ENCODE results near the gene MAP2K6. TPM values are rescaled to one million over a fixed set of nuclear protein-coding genes. Genes with fewer than 3 reads are reported as not detected.
A peak's percentile ranks its signal among the peaks of the same experiment; 100 is the strongest.

The MAP2K6 gene
- total and polyA plus RNA-seq, 11 donors: 0.61 to 5.1 (median 1.4) TPM

GRCh38 chr17:69497161-69497560 is 82.7 kb downstream of the MAP2K6 start:
- DNase-seq: no peak
- H3K4me3 ChIP-seq: no peak overlapping the region
- intact Hi-C loops (cut with DNase I): no loop called here
- no peak for ATAC-seq
- H3K4me1 ChIP-seq: peaks cover 0 to 15% (median 9%) of the 10 kb centered on the region in 12 donors
- H3K27ac ChIP-seq: no peak overlapping the region
- no peaks in the 10 kb centered on the region for H3K36me3 ChIP-seq
- 89 to 100% (median 98%) methylated on average over 1 of the region's 1 CpG for WGBS, 4 donors
- TF ChIP-seq, protein P1, sequence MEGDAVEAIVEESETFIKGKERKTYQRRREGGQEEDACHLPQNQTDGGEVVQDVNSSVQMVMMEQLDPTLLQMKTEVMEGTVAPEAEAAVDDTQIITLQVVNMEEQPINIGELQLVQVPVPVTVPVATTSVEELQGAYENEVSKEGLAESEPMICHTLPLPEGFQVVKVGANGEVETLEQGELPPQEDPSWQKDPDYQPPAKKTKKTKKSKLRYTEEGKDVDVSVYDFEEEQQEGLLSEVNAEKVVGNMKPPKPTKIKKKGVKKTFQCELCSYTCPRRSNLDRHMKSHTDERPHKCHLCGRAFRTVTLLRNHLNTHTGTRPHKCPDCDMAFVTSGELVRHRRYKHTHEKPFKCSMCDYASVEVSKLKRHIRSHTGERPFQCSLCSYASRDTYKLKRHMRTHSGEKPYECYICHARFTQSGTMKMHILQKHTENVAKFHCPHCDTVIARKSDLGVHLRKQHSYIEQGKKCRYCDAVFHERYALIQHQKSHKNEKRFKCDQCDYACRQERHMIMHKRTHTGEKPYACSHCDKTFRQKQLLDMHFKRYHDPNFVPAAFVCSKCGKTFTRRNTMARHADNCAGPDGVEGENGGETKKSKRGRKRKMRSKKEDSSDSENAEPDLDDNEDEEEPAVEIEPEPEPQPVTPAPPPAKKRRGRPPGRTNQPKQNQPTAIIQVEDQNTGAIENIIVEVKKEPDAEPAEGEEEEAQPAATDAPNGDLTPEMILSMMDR (IDR thresholded peaks at IDR 0.05): no peak
- TF ChIP-seq POLR2A (IDR thresholded peaks at IDR 0.05): no peak
- no peaks in the 10 kb centered on the region for H3K27me3 ChIP-seq
- no peaks in the 10 kb centered on the region for H3K9me3 ChIP-seq

- ATAC-seq (no peak), DNase-seq (no peak)
- H3K4me1 ChIP-seq: peaks cover 0 to 31% (median 10%) of the 10 kb centered on the region in 12 donors
- no peaks in the 10 kb centered on the region for H3K36me3 ChIP-seq
- H3K9me3 ChIP-seq: no peaks in the 10 kb centered on the region
- no peaks in the 10 kb centered on the region for H3K27me3 ChIP-seq
- WGBS, 4 donors: 77 to 89% (median 86%) methylated on average over 3 of the region's 3 CpGs
- no peak overlapping the region for H3K4me3 ChIP-seq
- H3K27ac ChIP-seq: no peak overlapping the region
- intact Hi-C loops (cut with DNase I): no loop called here
- TF ChIP-seq POLR2A (IDR thresholded peaks at IDR 0.05): no peak
- TF ChIP-seq, protein P1 (IDR thresholded peaks at IDR 0.05): no peak
These were observed 84.8 kb downstream of the MAP2K6 start for GRCh38 chr17:69499318-69499717.

GRCh38 chr17:69500911-69501429 is 86.5 kb downstream of the MAP2K6 start:
- Histone ChIP-seq H3K4me3 (peak overlapping the region in 1 of 12 donors; percentile 27), H3K27ac (peak overlapping the region in 2 of 12 donors; percentile 13 to 52), H3K36me3 (no peaks in the 10 kb centered on the region), H3K4me1 (peaks cover 0 to 31% (median 10%) of the 10 kb centered on the region in 12 donors), H3K9me3 (no peaks in the 10 kb centered on the region), H3K27me3 (no peaks in the 10 kb centered on the region)
- no peak for TF ChIP-seq POLR2A (IDR thresholded peaks at IDR 0.05)
- TF ChIP-seq, protein P1 (IDR thresholded peaks at IDR 0.05): no peak
- 55 to 77% (median 71%) methylated on average over 9 of the region's 9 CpGs for WGBS, 4 donors
- no peak for DNase-seq
- ATAC-seq: no peak
- intact Hi-C loops (cut with DNase I): loop anchor here in 2 of 10 donors (10.0 kb wide), 2 partner anchors 64 to 176 kb away; partner anchors contain the start of gene ABCA5 (in 1 of the 2)

- H3K9me3 ChIP-seq: no peaks in the 10 kb centered on the region
- intact Hi-C loops (cut with DNase I): loop anchor here in 2 of 10 donors (10.0 kb wide), 2 partner anchors 63 to 177 kb away; partner anchors contain the start of gene ABCA5 (in 1 of the 2)
- 34 to 51% (median 48%) methylated on average over 14 of the region's 14 CpGs for WGBS, 4 donors
- H3K27me3 ChIP-seq: no peaks in the 10 kb centered on the region
- peak overlapping the region in 11 of 12 donors; percentile 7 to 52 (median 27) for H3K27ac ChIP-seq
- H3K4me1 ChIP-seq: peaks cover 0 to 31% (median 10%) of the 10 kb centered on the region in 12 donors
- no peaks in the 10 kb centered on the region for H3K36me3 ChIP-seq
- no peak for TF ChIP-seq POLR2A (IDR thresholded peaks at IDR 0.05)
- TF ChIP-seq, protein P1 (IDR thresholded peaks at IDR 0.05): no peak
- peak in 3 of 5 donors; percentile 15 to 31 (median 27) for DNase-seq
- peak; percentile 38 to 78 (median 52) for ATAC-seq
- peak overlapping the region in 10 of 12 donors; percentile 8 to 47 (median 29) for H3K4me3 ChIP-seq
These were observed 87.3 kb downstream of the MAP2K6 start for GRCh38 chr17:69501591-69502468.

All from heart left ventricle (tissue), 16 donors.